GM18870 (cell line): ENCODE results near the gene STEAP1.
"Not testable (repeated sequence)": the region's sequence is repeated elsewhere in the genome, so short reads cannot be mapped to it uniquely, and the experiment has no call there.

ENCODE experiments used
- ATAC-seq: cut with Tn5 transposase; IDR thresholded peaks from one replicate; pipeline ENCODE4 v1.9.1; 2021; ENCODE audit warnings: moderate library complexity; ENCODE audit not compliant: unreplicated experiment

The STEAP1 gene

GRCh38 chr7:90173127-90173844, 19.0 kb downstream of the STEAP1 start:
- peak; percentile 98 for ATAC-seq

- ATAC-seq = no peak
Measured at GRCh38 chr7:90175667-90176066, 21.4 kb downstream of the STEAP1 start.

DNA sequence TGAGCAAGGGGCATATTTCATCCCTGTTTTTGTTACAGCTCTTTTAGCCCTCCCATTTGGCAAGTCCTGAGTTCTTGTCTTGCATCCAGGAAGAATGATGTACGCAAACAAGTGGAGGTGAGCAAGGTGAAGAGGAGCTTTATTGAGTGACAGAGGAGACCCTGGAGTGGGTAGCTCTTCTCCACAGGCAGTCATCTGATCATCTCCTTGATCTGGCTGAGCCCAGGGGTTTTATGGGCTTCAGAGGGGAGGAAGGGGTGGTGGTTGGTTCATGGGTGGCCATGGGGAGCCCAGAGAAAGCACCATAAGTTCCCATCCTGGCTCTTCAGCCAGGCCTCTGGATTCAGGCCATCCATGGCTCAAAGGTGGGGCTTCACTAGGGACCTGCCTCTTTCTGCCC, 21.9 kb downstream of the STEAP1 start:
- ATAC-seq = no peak

DNA sequence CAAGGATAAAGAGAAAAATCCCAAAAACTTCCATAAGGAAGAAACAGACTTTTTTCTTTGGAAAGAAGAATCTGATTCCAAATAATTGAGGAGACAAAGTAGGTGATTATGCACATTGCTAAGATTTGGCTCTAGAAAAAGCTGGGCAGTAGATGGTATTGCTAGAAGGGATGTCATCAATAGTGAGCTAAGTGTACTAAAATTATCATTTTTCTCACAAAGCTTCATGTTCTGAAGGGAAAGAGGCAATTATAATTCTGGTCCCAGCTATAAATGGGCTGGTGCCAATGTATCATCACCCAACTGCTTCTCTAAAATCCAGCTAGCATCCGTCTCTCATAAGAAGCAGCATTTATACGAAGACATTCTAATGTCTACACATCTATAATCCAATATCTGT, 23.9 kb downstream of the STEAP1 start:
- ATAC-seq = no peak

GRCh38 chr7:90178679-90179278, 24.5 kb downstream of the STEAP1 start:
- ATAC-seq = peak; percentile 96

GRCh38 chr7:90180011-90180585, 25.8 kb downstream of the STEAP1 start:
- ATAC-seq = no peak

GRCh38 chr7:90180649-90181048, 26.4 kb downstream of the STEAP1 start:
- ATAC-seq = no peak

- ATAC-seq = no peak
Measured at GRCh38 chr7:90181485-90181884, 27.2 kb downstream of the STEAP1 start.

GRCh38 chr7:90186290-90186689, 32.0 kb downstream of the STEAP1 start:
- ATAC-seq = not testable (repeated sequence)

DNA sequence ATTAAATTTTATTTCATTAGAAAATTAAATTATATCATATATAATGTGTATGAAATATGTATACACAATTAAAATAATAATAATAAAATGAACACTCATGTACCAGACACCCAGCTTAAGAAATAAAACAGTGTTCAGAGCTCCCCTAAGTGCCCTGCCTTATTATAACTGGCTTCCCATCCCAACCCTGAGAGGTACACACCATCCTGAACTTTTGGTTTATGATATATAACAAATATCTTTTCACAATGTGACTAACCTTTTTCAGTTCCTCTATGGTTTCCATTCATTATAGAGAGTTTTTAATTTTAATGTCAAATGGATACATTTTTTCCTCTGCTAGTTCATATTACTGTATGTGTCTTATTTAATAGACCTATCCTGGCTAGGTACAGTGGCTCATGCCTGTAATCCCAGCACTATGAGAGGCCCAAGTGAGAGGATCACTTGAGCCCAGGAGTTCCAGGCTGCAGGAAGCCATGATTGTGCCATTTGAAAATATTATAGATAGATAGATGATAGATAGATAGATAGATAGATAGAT, 33.3 kb downstream of the STEAP1 start:
- ATAC-seq = no peak

DNA sequence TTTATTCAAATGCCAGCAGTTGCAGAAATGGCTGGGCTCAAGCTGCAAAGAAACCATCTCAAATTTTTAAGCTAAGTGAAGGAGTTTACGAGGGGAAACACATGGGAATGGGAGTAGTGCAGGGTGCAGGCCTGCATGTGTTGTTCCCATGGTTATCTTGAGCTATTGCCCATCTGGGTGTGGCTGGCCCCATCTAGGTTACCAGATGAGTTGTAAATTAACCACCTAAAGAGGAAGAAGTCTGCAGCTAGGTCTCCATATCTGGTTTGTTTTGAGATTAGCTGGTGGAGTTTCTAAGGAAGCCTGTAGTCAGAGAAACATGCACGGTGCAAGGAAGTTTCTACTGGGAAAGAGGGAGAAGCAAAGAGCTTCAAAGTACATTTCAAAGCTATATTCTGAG, 34.0 kb downstream of the STEAP1 start:
- ATAC-seq = peak; percentile 95

DNA sequence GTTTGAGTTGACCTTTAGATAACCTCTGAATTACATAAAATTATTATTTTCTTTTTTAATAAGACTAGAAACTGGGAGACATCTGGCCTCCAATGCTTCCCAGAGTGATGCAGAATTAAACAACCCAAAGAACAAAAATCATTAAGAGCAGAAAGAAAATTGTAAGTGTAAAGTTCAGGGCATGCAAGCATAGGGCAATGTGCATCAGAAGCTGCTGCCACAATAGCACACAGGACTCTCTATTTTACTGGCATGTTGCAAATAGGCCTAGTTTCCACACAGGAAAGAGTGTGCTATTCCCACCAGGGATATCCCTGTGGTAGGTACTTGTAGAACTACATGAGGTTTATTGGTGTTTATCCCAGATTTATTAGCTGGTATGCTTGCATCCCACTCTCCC, 36.7 kb downstream of the STEAP1 start:
- ATAC-seq = no peak

DNA sequence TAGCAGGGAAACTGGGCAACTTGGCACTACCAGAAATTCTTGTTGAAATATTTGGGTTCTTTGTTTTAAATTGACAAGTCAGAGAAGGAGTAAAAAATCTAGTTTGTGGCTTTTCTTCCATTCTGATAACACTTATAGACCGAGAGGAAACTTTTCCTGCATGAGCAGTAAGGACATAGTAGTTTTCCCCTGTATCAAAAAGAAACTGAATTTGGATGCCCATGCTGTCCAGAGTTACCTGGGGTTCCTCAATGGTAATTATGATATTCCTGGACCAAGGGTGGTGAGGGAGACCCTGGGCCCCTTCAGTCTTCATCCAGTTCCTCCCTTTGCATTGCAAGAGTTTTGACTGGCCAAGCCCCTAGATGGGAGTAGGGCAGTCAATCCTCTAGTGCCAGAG, 37.4 kb downstream of the STEAP1 start:
- no peak for ATAC-seq

GRCh38 chr7:90192876-90193750, 38.8 kb downstream of the STEAP1 start:
- no peak for ATAC-seq

- no peak for ATAC-seq
Measured at GRCh38 chr7:90194911-90195809, 40.9 kb downstream of the STEAP1 start.

GRCh38 chr7:90201500-90202195, 47.4 kb downstream of the STEAP1 start:
- no peak for ATAC-seq

GRCh38 chr7:90207956-90208355, 53.7 kb downstream of the STEAP1 start:
- ATAC-seq = no peak

DNA sequence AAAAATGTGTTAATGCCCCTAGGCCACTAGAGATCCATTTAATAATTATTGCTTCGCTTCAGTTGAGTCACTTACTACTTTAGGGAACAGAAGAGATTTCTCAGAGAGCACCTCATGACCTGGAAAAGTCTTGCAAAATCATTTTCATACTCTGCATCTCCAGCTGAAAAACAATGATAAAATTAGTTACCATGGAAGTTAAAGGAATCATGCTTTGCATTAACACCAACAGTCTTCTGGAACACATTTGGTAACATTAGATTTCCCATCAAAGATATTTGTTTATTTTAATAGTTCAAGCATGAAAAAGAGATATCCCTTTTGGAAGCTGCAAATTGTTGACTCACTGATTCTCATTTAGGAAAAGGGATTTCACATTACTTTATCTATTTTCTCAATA, 55.5 kb downstream of the STEAP1 start:
- no peak for ATAC-seq

GRCh38 chr7:90210475-90210874, 56.2 kb downstream of the STEAP1 start:
- ATAC-seq = no peak

DNA sequence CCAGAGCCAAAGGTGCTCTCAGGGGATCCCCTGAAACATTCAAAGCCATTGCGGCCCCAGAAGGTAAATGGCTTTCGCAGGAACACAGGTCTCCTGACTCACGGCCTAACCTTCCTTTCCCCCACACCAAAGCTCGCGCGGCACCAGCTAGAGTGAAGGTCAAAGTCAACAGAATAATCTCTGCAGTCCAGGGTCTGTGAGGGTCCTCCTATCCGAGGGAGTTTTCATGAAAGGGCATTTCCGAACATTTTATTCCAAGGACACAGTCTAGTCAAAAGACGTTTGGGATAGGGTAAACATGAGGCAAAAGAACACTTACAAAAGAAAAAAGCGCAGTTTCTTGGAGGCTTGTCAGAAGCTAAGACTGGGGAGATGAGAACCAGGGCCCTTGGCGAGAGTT, 56.7 kb downstream of the STEAP1 start:
- ATAC-seq = peak; percentile 4
